Upper lobe of left lung (tissue), 6 donors: Measurements from ENCODE around the gene ADO. TPM values are rescaled to one million over a fixed set of nuclear protein-coding genes. Genes with fewer than 3 reads are reported as not detected.

ENCODE experiments used
- ATAC-seq, 2 donors: fragments of 200-7000 bp; cut with Tn5 transposase; one replicate each; pipeline ENCODE4 v1.9.1; 2022; ENCODE audit warnings: mild to moderate bottlenecking in 2 of 2, moderate library complexity in 2 of 2; ENCODE audit not compliant: low FRiP score in 2 of 2
- DNase-seq, 2 donors: peaks; one replicate each; pipeline ENCODE4 v3.0.0-alpha.2; 2019 to 2020
- H3K27ac ChIP-seq, 4 donors: fragments of 200-600 bp; sonication (generic); one replicate each; pipeline ENCODE4 v1.5.1; 2016 to 2019
- H3K27me3 ChIP-seq, 4 donors: fragments of 200-600 bp; sonication (generic); one replicate each; pipeline ENCODE4 v1.5.1; 2017 to 2019
- H3K36me3 ChIP-seq, 4 donors: fragments of 200-600 bp; sonication (generic); one replicate each; pipeline ENCODE4 v1.5.1; 2016 to 2019
- H3K4me1 ChIP-seq, 4 donors: fragments of 200-600 bp; sonication (generic); one replicate each; pipeline ENCODE4 v1.5.1; 2018 to 2019
- H3K4me3 ChIP-seq, 4 donors: fragments of 200-600 bp; sonication (generic); one replicate each; pipeline ENCODE4 v1.5.1; 2017 to 2019; ENCODE audit warnings: mild to moderate bottlenecking in 2 of 4, moderate library complexity in 1 of 4
- H3K9me3 ChIP-seq, 4 donors: fragments of 200-600 bp; sonication (generic); one replicate each; pipeline ENCODE4 v1.5.1; 2018 to 2019
- CTCF ChIP-seq, 6 experiments: fragments of 450-650 bp in 4 of 6; fragments of 200-600 bp in 2 of 6; sonication (generic) in 2 of 6; IDR thresholded peaks; one replicate each; pipeline ENCODE4 v1.5.1; 2016 to 2019; ENCODE audit warnings: antibody characterized with exemption in 6 of 6
- EP300 ChIP-seq, 4 donors: sonication (generic); formaldehyde crosslinking; IDR thresholded peaks; one replicate each; pipeline ENCODE4 v1.5.1; 2017; ENCODE audit warnings: antibody characterized with exemption in 4 of 4, control low read depth in 2 of 4
- POLR2A ChIP-seq, 4 donors: fragments of 450-650 bp; IDR thresholded peaks; one replicate each; pipeline ENCODE4 v1.5.1; 2016 to 2017; ENCODE audit warnings: antibody characterized with exemption in 4 of 4, mild to moderate bottlenecking in 2 of 4
- POLR2AphosphoS5 ChIP-seq, 2 donors: sonication (generic); formaldehyde crosslinking; IDR thresholded peaks; one replicate each; pipeline ENCODE4 v1.5.1; 2017; ENCODE audit warnings: antibody characterized with exemption in 2 of 2
- WGBS, 2 donors: methylation state at CpG; one replicate each; pipeline ENCODE4 v1.1.5; 2017 to 2018; 5-methylcytosine and 5-hydroxymethylcytosine counted together
- total RNA-seq, 6 donors: library from RNA; depleted of rRNA in 4 of 6; stranded (reverse); fragments of >200 nt in 4 of 6; gene quantifications; one replicate each; pipeline versions ENCODE4 v1.1.0 to v1.2.1, GENCODE V29; 2016 to 2021
- donor health status: DM: no; HTN: no; CAD: no; lungs with moderate emphysema.
- donor health status: DM: no; HTN: yes; CAD: no; lungs with severe emphysema.

ADO gene
- total RNA-seq, 6 donors from 2014 or later = 7.3 to 27.5 (median 19.2) TPM

- Histone ChIP-seq H3K27ac (no peak overlapping the region), H3K4me3 (no peak overlapping the region), H3K27me3 (no peaks in the 10 kb centered on the region), H3K9me3 (no peaks in the 10 kb centered on the region), H3K4me1 (no peaks in the 10 kb centered on the region), H3K36me3 (no peaks in the 10 kb centered on the region)
- ATAC-seq = peak in 1 of 2 donors; percentile 48
- 51 to 55% methylated on average over 3 of the region's 3 CpGs for WGBS, 2 donors
- peak in 1 of 2 donors; percentile 59 for DNase-seq
- no peak for TF ChIP-seq CTCF (IDR thresholded peaks at IDR 0.05)
- TF ChIP-seq POLR2A (IDR thresholded peaks at IDR 0.05) = no peak
- TF ChIP-seq EP300 (IDR thresholded peaks at IDR 0.05) = peak in 1 of 4 donors; percentile 44
- TF ChIP-seq POLR2AphosphoS5 (IDR thresholded peaks at IDR 0.05) = no peak
Measured at GRCh38 chr10:62766386-62766785, 38.1 kb upstream of the ADO start.

- Histone ChIP-seq H3K27ac (no peak overlapping the region), H3K36me3 (no peaks in the 10 kb centered on the region), H3K9me3 (no peaks in the 10 kb centered on the region), H3K4me1 (no peaks in the 10 kb centered on the region), H3K4me3 (no peak overlapping the region), H3K27me3 (no peaks in the 10 kb centered on the region)
- ATAC-seq (peak in 1 of 2 donors; percentile 32), DNase-seq (no peak)
- TF ChIP-seq CTCF (IDR thresholded peaks at IDR 0.05) (no peak), EP300 (IDR thresholded peaks at IDR 0.05) (no peak), POLR2AphosphoS5 (IDR thresholded peaks at IDR 0.05) (no peak), POLR2A (IDR thresholded peaks at IDR 0.05) (no peak)
- WGBS, 2 donors = 94 to 100% methylated on average over 1 of the region's 1 CpG
Measured at GRCh38 chr10:62769574-62770242, 34.8 kb upstream of the ADO start.

GRCh38 chr10:62772186-62772974 lies 32.1 kb upstream of the ADO start:
- Histone ChIP-seq H3K4me1 (no peaks in the 10 kb centered on the region), H3K9me3 (no peaks in the 10 kb centered on the region), H3K27me3 (no peaks in the 10 kb centered on the region), H3K27ac (no peak overlapping the region), H3K4me3 (no peak overlapping the region), H3K36me3 (no peaks in the 10 kb centered on the region)
- TF ChIP-seq EP300 (IDR thresholded peaks at IDR 0.05) (no peak), POLR2A (IDR thresholded peaks at IDR 0.05) (no peak), POLR2AphosphoS5 (IDR thresholded peaks at IDR 0.05) (no peak), CTCF (IDR thresholded peaks at IDR 0.05) (no peak)
- DNase-seq (no peak), ATAC-seq (no peak)
- 64 to 66% methylated on average over 7 of the region's 7 CpGs for WGBS, 2 donors

GRCh38 chr10:62778125-62778524 lies 26.4 kb upstream of the ADO start:
- TF ChIP-seq CTCF (IDR thresholded peaks at IDR 0.05) (no peak), EP300 (IDR thresholded peaks at IDR 0.05) (no peak), POLR2A (IDR thresholded peaks at IDR 0.05) (no peak), POLR2AphosphoS5 (IDR thresholded peaks at IDR 0.05) (no peak)
- ATAC-seq (no peak), DNase-seq (no peak)
- H3K36me3 ChIP-seq = no peaks in the 10 kb centered on the region
- no peak overlapping the region for H3K27ac ChIP-seq
- H3K27me3 ChIP-seq = no peaks in the 10 kb centered on the region
- H3K4me1 ChIP-seq = no peaks in the 10 kb centered on the region
- WGBS, 2 donors = 99 to 100% methylated on average over 2 of the region's 2 CpGs
- H3K9me3 ChIP-seq = no peaks in the 10 kb centered on the region
- no peak overlapping the region for H3K4me3 ChIP-seq
